Measurements from ENCODE around the gene XYLT1. TPM values are rescaled to one million over a fixed set of nuclear protein-coding genes. Genes with fewer than 3 reads are reported as not detected.

The XYLT1 gene
- total RNA-seq, 1 donor from 2014 or later = 1.6 TPM

DNA sequence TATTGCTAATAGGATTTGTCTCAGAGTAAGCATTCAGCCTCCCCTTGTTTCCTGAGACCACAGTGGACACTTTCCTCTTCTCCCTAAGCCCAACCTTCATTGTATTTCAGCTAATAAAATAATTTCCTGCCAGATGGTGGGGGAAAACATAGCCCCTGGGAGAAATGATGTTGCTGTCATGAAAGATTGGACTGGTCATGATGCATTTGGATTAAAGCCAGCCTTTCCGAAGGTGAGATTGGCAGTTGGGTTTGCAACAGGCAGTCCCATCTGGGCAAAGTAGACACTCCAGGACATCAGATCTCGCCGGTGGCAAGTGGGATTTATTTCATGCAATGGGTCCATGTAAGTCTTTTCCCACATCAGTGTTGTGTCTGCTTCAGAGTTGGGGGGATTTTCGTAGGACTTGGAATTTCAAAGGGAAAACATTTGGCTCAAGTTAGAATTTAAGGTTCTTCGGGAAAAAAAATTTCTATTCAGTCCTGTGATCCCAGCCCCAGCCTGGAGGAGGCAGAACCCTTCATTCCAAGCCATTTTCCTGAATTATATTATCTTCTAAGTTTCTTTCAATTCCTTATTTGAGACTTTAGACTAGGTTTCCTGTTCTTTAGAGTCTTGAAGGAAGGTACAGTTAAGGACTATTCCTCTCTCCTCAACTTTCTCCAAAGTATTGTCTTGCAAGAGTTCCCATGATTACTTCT lies 391.7 kb downstream of the XYLT1 start:
- Histone ChIP-seq H3K27me3 (ENCODE audit: control insufficient read depth, insufficient read depth, low read length) (no peaks in the 10 kb centered on the region), H3K36me3 (ENCODE audit: control insufficient read depth, insufficient read depth, low read length) (no peaks in the 10 kb centered on the region), H3K4me3 (ENCODE audit: low read depth, low read length) (no peak overlapping the region)
- no peak for DNase-seq (ENCODE audit: low read depth)
- TF ChIP-seq, protein P1, sequence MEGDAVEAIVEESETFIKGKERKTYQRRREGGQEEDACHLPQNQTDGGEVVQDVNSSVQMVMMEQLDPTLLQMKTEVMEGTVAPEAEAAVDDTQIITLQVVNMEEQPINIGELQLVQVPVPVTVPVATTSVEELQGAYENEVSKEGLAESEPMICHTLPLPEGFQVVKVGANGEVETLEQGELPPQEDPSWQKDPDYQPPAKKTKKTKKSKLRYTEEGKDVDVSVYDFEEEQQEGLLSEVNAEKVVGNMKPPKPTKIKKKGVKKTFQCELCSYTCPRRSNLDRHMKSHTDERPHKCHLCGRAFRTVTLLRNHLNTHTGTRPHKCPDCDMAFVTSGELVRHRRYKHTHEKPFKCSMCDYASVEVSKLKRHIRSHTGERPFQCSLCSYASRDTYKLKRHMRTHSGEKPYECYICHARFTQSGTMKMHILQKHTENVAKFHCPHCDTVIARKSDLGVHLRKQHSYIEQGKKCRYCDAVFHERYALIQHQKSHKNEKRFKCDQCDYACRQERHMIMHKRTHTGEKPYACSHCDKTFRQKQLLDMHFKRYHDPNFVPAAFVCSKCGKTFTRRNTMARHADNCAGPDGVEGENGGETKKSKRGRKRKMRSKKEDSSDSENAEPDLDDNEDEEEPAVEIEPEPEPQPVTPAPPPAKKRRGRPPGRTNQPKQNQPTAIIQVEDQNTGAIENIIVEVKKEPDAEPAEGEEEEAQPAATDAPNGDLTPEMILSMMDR (IDR thresholded peaks at IDR 0.05; ENCODE audit: insufficient read depth, low read length, poor library complexity, severe bottlenecking) = no peak

DNA sequence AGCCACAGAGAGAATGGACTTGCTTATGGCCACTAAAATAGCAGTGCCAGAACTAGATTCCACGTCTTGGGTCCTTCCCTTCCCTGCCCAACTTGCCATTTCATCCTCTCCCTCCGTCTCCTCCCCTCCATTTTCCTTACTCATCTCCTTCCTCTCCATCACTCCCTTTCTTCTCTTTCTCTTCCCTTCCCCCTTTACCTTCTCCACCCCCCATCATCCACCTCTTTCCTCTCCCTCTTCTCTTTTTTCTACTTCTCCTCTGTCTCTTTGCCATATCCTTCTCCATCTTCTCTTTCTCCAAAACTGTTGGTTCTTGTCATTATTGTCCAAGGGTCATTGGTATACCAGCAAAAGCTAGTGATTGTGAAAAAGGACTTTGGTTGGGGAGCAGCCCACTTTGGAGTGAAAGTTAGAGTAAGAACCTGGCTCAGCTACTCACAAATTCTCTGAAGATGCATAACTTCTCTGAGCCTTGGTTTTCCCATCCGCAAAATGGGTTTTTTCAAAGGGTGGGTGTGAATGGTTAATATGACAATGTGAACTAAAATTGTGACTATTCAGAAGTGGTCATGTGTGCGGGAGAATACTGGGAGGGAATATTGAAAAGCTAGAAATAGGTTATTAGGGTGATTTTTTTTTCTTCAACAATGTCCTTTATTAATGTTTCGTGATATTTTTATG lies 393.8 kb downstream of the XYLT1 start:
- DNase-seq (ENCODE audit: low read depth) = no peak
- TF ChIP-seq, protein P1 (IDR thresholded peaks at IDR 0.05; ENCODE audit: insufficient read depth, low read length, poor library complexity, severe bottlenecking) = no peak
- Histone ChIP-seq H3K27me3 (ENCODE audit: control insufficient read depth, insufficient read depth, low read length) (no peaks in the 10 kb centered on the region), H3K4me3 (ENCODE audit: low read depth, low read length) (no peak overlapping the region), H3K36me3 (ENCODE audit: control insufficient read depth, insufficient read depth, low read length) (no peaks in the 10 kb centered on the region)

DNA sequence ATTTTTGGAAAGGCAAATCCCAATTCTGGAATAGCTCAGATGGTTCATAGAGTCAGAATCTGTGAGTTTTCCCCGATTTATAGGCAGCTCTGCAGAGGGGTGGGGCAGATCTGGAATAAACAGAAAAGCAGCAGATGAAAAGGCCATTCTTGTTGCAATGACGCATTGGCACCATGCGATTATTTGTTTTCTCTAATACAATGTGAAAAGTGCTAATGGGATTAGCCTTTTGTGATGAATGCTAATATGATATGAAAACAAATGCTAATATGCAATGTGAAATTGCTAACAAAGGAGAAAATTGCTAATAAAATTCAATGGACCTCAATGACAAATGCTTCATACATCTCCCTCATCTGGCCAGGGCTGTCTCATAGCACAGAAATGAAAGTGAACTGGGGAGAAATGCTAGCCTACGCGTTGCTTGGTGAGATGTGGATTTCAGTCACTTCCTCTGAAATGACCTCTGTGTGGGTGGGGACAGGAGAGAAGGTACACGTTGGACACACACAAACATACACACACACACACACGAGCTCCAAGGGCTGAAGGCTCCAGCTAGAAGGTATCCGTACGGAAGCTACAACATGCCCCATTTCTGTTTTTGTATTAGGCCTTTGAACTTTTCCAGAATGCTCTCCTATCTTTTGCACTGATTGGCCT lies 394.5 kb downstream of the XYLT1 start:
- no peak for DNase-seq (ENCODE audit: low read depth)
- Histone ChIP-seq H3K36me3 (ENCODE audit: control insufficient read depth, insufficient read depth, low read length) (no peaks in the 10 kb centered on the region), H3K4me3 (ENCODE audit: low read depth, low read length) (no peak overlapping the region), H3K27me3 (ENCODE audit: control insufficient read depth, insufficient read depth, low read length) (no peaks in the 10 kb centered on the region)
- TF ChIP-seq, protein P1 (IDR thresholded peaks at IDR 0.05; ENCODE audit: insufficient read depth, low read length, poor library complexity, severe bottlenecking) = no peak

DNA sequence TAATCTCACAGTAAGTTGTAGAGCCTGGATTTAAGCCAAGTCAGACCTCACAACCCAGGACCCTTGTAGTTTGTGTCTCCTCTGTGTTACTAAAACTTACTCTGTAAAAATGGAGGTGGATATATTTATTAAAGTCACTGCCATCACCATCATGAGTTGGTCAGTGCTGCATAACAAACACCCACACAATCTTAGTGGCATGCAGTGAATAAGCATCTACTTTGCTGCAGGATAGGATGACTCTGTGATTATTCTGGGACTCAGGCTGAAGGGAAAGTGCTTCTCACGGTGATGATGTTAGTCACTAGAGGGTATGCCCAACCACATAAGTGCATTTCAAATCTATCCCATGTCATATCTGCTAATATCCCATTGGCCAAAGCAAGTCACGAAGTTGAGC lies 398.7 kb downstream of the XYLT1 start:
- no peak for DNase-seq (ENCODE audit: low read depth)
- Histone ChIP-seq H3K36me3 (ENCODE audit: control insufficient read depth, insufficient read depth, low read length) (no peaks in the 10 kb centered on the region), H3K4me3 (ENCODE audit: low read depth, low read length) (no peak overlapping the region), H3K27me3 (ENCODE audit: control insufficient read depth, insufficient read depth, low read length) (no peaks in the 10 kb centered on the region)
- TF ChIP-seq, protein P1 (IDR thresholded peaks at IDR 0.05; ENCODE audit: insufficient read depth, low read length, poor library complexity, severe bottlenecking) = no peak

DNA sequence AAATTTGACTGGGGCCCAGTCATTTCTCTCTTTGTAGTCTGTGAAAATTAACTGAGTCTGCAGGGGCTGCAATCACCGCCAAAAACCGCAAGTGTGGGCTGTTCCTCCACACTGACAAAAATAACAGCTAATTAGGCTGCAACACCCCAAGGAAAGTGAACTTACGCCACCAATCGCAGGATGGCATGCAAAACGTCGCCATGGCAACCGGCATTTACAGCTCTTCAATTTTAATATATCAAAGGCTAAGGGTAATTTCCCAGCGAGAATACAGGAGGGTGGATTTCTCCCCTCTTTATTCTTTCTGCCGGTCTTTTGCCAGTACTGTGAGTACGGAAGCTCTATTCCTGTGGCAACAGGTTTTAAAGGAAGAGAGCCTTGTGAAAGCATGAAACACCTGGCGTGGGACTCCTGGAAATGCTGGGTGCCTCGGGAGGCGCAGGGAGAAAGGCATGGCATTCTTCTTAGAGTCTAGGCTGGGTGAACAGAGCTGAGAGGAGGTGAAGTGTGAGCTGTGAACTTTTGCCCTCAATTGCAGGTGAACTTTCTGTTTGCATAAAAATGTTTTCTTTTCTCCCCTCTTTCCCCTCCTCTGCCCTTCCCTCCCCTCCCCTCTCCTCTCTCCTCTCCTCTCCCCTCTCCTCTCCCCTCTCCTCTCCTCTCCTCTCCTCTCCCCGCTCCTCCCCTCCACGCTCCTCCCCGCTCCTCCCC lies 399.7 kb downstream of the XYLT1 start:
- Histone ChIP-seq H3K27me3 (ENCODE audit: control insufficient read depth, insufficient read depth, low read length) (no peaks in the 10 kb centered on the region), H3K4me3 (ENCODE audit: low read depth, low read length) (no peak overlapping the region), H3K36me3 (ENCODE audit: control insufficient read depth, insufficient read depth, low read length) (no peaks in the 10 kb centered on the region)
- TF ChIP-seq, protein P1 (IDR thresholded peaks at IDR 0.05; ENCODE audit: insufficient read depth, low read length, poor library complexity, severe bottlenecking) = no peak
- DNase-seq (ENCODE audit: low read depth) = no peak
